NOMO-1 treated with dmso at 0.1 percent for 144 hours (cell line): Measurements from ENCODE around the gene EFCAB14.
"Not testable (repeated sequence)": the region's sequence is repeated elsewhere in the genome, so short reads cannot be mapped to it uniquely, and the experiment has no call there.

Experiments used
- DNase-seq: peaks from one replicate; lab custom pipeline; 2025; ENCODE audit not compliant: unreplicated experiment; lab: John Stamatoyannopoulos, UW

EFCAB14 gene

DNA sequence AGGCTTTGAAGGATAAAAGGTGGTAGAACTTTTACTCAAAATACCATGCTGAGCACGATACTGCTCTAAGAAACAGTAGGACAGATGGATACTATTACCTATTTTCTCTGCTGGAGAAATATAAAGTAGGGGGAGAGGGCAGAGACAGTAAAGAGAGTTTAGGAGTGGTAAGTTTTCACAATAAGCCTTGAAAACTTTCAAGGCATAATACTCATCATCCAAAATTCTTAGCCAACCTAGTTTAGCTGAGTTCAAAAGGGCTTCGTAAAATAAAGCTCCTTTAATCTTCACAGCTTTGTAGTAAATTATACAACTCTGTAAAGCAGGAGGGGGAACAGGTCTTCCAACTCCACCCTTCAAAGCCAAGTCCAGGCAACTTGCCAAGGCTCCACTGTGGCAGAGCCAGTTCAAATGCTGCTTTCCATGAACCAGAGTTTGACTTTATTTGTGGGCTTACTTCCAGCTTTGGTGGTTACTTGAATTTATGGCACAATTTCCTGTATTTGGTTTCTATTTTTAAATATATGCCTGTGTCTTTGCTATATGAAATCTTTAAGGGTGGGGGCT, 31.7 kb downstream of the EFCAB14 start:
- no peak for DNase-seq

DNA sequence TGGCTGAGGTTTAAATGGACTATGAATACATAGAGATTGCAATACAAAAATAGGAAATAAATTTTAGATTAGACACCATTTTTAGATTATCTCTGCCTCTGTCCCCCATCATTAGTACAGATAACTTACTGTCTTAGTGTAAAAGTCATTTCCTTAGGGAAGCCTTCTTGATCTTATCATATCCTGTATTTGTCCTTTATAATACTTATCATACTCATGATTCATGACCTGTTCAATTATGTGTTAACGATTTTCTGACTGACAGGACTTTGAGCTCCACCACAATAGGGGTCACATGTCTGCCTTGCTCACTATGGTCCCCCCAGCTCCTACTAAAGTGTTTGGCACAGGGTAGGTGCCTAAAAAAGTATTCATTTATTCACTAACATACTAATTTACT, 32.7 kb downstream of the EFCAB14 start:
- no peak for DNase-seq

DNA sequence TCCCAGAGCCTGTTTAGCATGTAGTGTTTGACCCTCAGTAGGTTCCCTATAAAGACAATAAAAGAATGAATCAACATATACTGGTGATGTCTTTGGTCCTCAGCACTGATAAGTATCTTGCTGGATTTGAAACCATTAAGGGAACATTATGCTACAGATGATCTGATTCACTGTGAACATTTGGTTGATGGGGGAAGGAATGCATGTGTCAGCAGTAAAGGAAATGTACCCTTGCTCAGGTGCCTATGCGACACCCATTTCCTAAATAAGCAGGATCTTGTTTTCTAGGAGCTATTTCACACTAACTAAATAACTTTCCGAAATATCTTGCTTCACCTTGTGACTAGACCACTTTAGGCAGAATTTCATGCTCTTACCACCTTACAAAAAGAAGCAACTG, 34.2 kb downstream of the EFCAB14 start:
- DNase-seq, result no peak

DNA sequence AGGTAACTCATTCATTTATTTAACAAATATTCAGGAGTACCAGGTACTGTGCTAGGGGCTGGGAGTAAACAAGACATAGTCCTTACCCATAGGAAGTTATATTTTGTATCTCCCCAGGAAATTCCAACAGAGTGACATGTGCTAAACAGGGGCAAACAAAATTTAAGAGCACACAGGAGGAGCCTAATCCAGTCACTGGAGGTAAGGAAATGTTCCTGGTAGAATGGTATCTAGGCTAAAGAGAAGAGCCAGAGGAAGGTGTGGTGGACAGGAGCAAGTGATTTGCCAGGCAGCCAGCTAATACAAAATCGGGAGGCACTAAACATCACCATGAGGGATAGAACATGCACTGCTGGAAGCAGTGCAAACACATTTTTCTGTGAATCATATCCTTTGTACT, 36.9 kb downstream of the EFCAB14 start:
- DNase-seq, result no peak

DNA sequence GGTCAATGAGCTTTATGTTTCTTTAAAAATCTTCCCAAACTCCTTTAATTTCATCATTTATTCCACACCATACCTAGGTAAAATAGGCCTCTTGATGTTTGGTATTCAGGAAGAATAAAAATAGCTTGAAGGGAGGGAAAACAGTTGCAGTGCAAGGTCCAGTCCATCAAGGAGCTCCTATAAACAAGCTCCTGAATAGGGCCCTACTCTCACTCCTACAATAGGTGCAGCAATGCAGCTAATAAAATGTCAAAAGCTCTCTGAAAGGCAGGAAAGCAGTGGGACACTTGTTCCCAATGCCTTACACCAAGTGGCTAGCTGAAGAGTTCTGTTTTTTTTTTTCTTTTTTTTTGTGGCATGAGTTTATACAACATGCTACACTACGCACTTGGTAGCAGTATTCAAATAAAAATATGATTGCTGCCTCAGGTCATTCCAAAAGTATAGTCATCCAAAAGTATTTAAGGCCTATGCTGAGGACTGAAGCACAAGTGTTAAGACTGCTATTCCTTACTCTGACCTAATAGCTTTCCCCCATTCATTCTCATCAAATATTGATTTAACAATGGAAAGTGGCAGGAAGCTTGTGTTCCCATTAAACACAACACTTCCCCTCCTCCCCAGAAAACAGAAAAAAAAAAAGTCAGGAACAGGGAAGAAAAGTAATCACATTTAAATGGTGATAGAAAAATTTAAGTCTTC, 37.4 kb downstream of the EFCAB14 start:
- no peak for DNase-seq

DNA sequence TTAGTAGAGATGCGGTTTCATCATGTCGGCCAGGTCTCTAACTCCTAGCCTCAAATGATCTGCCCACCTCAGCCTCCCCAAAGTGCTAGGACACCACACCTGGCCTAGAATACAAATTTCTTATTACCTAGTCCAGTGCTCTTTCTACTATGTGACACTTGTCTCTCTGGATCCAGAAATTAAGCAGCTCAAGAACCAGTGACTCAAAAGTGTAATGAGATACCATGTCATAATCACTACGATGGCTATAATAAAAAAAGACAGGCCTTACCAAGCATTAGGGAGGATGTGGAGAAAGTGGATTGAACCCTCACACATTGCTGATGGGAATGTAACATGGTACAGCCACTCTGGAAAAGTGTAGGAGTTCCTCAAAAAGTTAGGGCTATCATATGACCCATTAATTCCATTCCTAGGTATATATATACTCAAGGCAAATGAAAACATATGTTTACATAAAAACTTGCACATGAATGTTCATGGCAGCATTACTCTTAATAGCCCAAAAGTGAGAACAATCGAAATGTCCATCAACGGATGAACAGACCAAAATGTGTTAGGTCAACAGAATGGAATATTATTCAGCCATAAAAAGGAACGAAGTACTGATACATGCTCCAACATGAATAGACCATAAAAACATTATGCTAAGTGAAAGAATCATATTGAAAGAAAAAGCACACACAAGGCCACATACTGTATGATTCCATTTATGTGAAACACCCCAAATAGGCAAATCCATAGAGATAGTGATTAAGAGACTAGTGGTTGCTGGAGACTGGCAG, 38.9 kb downstream of the EFCAB14 start:
- DNase-seq, result no peak

DNA sequence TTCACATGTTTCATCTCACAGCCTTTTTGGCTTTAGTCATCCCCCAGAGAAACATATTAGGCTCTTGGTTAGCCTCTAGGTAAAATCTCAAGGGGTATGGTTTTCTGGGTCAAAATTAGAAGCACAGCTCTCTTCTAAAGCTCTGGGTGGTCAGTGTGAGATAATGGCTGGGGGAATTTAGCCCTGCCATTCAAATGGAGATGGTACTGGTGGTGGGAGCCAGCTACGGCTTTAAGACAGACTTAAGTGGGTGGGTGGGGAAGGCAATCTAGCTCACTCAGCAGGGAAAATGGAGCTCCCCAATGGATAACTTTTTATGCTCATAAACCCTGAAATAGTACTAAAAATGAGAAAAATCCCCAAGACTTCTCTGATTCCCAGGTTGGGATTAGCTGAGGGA, 41.6 kb downstream of the EFCAB14 start:
- DNase-seq, result no peak

DNA sequence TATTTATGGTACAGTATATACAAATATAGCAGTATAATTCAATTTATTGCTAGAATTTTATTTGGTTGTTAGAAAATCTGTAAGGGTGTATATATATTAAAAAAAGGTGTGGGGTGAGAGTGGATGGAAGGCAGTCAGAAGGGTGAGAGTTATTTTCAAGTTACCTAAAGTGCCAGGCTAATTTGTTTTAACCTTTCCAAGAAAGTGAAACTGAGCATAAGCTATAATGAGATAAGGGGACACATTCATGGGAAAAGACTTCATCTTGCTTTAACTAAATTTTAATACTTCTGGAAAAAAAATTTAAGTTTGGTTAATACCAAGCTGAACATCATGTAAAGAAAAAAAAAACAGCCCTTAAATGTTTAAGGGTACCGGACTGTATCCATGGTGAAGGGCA, 42.4 kb downstream of the EFCAB14 start:
- no peak for DNase-seq

DNA sequence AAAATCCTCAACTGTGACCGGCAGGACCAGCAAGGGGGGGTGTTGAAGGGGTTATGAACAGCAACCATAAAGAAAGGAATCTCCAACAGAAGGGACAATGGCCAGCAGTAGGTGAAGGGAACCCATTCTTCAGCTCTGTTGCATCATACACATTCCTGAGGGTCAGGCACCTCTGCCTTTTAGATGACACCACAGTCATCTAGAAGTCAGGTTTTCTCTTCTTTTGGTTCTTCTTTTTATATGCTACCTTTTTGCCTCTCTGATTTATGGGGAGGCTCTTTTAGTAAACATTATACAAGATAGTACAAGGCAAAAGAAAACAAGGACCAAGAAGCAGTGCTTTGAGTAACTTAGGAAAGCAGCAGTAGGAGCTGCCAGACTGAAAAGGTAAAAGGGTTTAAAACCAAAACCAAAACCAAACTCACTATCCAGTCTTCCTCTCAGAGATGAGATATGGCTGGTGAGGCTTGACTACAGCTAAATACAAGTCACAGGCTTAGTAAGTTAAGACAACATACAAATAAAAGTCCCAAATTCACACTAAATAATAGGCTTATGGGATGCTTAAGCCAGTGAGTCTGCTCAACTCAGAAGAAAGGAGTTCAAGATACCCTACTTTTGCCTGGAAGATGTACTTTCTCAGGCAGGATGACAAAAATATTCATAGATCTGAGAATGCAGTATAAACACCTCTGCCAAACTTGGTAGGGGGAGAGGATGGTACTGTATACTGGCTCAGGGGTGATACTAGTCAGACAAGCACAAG, 43.2 kb downstream of the EFCAB14 start:
- no peak for DNase-seq

DNA sequence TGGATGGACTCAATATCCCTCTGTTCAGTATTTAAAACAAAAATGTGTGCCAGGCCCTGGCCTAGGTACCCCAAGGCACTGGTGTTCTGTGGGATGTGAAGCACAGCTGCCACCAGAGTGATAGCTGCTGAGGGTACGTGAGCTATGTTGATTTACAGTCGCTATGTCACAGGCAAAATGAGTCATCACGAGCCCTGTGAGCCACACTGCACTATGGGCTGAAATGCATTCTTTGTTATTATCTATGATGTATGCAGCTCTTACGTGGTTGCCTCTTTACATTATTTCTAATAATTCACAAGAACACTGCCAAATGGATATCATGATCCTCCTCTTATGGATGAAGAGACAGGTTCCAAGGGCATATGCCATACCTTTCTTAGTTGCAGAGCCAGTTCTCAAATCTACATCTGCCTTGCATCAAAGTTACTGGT, 45.1 kb downstream of the EFCAB14 start:
- DNase-seq, result no peak

DNA sequence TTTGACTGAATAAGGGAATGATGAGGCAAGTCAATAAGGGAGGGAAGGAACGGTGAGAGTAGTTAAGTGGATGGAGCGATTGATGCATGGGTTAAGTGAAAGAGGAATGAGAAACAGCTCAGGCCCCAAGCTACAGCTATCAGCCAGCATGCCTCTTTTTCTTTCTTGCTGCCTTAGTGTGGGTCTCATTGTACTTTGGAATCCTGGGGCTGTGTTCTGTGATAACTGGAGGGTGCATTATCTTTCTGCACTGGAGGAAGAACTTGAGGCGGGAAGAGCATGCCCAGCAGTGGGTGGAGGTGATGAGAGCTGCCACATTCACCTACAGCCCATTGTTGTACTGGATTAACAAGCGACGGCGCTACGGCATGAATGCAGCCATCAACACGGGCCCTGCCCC, 46.2 kb downstream of the EFCAB14 start:
- no peak for DNase-seq

DNA sequence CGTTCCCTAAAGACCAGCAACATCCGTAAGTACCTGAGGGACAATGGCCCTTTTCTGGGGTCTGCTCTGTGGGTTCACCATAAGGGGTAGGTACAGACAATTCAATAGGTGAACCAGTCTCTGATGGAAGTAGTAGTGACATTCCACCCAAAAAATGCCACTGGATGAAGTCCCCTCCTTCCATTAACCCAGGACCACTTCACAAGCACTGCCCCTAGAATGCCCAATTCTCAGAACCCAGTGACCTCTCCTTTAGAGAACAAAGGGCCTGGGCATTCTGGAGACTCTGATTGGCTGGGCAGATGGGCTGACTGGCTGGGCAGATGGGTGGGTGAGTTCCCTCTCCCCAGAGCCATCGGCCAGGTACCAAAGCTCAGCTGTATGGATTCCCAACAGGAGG, 47.4 kb downstream of the EFCAB14 start, which contains the start of gene TEX38:
Gene TEX38, plus strand, starts transcription at position 301 of the 400 bp plus-strand sequence. Its CDS starts 81 bp downstream, at position 382.
- no peak for DNase-seq

DNA sequence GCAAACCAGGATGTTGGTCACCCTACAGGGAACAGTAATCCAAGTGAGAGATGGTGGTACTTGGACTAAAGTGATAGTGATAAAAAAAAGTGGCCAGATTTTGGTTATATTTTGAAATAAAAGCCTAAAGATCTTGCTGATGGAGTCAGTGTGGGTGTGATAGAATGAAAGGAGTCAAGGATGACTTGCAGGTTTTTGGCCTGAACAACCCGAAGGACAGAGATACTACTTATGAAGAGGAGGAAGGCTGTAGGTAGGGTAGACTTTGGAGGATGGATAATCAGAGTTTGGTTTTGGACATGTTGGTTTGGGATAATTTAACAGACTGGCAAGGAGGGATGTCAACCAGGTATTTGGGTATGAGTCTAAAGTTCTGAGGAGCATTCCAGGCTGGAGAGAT, 48.8 kb downstream of the EFCAB14 start:
- DNase-seq, result no peak

DNA sequence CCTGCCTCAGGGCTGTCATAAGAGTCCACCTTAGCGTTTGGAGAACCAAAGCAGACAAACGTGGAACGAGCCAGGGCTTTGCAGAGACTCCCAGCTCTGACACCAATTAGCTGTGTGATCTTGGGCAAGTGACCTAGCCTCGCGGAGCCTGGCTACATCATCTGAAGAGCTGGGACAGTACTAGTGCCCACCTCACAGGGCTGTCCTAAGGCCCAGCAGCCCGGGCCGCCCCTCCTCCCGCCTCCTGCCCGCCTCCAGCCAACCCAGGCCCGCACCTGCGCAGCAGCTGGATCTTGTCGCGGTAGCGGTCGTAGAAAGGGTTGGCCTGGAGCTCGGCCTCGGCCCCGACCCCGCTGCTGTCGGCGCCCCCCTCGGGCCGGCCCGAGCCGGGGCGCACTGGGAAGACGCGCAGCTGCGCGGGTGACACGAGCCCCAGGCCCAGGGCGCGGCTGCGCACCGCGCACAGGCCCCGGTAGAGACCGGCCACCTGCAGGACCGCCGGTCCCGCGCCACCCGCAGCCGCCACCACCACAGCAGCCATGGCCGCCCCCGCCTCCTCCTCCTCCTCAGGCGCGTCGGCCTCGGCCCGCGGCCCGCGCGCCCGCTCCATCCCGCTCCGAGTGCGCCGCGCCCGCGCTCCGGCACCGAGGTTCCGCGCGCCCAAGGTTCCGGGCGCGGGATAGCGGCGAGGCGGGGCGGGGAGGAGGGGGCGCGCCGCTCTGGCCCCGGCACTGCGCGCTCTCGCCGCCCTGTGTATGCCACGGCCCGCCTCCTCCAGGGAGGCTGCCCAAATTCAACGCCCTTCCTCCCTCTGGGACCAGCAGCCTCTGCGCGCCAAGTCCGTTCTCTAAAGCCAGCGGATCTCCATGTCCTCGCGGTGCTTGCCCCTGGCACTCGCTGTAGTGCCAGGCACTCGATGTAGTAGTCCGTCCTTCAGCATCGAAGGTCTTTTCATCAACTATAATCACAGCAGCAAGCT, 50.8 kb downstream of the EFCAB14 start, which contains the start of gene ATPAF1:
Gene ATPAF1, minus strand, starts transcription at position 583 of the 979 bp plus-strand sequence. Its CDS starts 42 bp downstream, at position 541.
- DNase-seq, result peak; percentile 71

DNA sequence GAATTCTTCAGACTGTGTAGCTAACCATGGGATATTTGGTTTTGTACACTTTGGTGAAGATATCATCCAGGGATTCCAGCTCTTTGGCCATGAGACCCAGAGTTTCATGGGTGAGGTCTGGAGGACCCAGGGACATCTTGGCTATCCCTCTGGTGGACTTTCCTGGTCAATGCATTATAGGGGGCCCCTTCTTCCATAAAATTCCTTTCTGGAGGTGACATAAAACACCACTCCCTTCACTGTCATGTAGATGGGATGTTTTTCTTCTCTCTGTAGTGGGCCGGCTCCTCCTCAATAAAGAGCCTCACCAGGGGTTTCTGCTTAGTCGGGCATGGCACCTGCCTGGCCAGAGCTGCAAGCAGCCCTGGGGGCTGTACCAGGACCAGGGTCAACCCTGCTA, 52.9 kb downstream of the EFCAB14 start:
- no peak for DNase-seq

DNA sequence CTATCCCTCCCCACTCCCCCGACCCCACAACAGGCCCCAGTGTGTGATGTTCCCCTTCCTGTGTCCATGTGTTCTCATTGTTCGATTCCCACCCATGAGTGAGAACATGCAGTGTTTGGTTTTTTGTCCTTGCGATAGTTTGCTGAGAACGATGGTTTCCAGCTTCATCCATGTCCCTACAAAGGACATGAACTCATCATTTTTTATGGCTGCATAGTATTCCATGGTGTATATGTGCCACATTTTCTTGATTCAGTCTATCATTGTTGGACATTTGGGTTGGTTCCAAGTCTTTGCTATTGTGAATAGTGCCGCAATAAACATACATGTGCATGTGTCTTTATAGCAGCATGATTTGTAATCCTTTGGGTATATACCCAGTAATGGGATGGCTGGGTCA, 56.0 kb downstream of the EFCAB14 start:
- not testable (repeated sequence) for DNase-seq

DNA sequence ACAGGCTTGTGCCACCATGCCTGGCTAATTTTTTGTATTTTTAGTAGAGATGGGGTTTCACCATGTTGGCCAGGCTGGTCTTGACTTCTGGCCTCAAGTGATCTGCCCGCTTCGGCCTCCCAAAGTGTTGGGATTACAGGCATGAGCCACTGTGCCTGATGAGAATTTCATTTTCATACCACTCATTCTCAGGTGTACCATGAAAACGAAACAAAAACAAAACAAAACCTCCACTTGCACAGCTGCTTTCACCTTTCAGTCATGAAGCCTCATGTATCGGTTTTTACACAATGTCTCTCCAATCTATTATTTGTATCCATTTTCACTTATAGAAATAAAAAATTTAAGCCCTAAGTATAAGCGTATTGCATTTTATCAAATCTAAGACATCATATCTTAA, 58.8 kb downstream of the EFCAB14 start:
- not testable (repeated sequence) for DNase-seq

DNA sequence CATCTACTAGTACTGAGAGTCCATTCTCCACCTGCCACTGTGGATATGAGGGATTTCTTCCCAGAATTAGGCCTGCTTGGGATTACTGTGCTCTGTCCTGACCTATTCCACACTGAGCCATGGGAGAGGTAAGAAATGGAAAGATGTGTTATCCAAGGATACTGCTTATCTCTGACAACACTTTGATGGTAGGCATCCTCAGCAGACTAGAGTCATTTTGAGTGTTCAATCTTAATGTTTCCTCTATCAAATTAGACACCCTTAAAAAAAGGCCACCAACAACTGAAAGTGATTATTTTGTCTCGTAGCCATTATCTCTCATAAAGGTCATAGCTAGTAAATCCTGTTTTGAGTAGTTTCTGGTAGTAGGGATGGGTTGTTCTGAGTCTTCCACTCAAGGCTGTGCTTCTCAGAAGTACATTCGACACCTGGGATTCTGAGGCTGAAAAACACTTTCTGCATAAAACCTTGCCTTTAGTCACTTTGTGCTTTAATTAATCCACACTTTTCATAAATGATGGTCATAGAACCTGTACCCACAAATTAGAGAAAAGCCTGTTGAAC, 59.5 kb downstream of the EFCAB14 start:
- DNase-seq, result no peak

DNA sequence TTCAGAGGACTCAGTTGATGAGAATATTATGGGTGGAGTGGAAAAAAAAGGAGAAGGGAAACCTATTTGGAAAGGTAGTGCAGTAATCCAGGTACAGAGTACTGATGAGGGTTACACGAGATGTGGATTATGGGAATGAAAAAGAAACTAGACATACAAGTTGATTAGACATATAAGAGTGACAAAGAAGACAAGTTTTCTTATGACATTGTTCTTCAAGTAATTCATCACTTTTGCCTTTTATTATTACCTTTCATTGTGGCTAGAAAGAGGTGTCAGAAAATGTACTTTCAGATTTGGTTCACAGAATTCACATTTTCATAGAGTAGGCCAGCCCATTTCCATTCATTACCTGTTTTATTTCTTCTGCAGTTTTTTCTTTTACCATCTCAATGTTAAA, 61.1 kb downstream of the EFCAB14 start:
- no peak for DNase-seq

DNA sequence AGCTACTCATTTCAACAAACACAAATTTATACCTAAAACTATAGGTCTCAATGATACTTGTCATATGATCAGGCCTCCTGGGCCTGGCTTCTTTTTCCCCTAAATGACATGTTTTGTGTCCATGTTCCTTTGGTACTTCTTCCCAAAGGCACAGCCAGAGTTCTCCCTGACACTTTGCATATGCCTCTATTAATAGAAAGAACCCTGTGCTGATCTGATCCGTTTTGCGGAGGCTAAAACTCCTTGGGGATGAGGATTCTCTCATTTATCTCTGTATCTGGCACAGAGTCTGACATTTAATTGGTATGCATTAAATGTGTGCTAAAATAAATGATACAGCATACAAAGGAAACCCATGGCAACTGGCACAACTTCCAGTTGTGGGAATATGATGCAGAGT, 62.3 kb downstream of the EFCAB14 start:
- DNase-seq, result no peak
